Measurements from ENCODE around the gene SNX13. TPM values are rescaled to one million over a fixed set of nuclear protein-coding genes. Genes with fewer than 3 reads are reported as not detected.
A peak's percentile ranks its signal among the peaks of the same experiment; 100 is the strongest.

Gene SNX13
- 23.5 and 103 TPM in 2 replicates for total RNA-seq (2011; cell fraction: chromatin; rRNA removed; ENCODE audit: low replicate concordance)
- 11.0 and 16.2 TPM in 2 replicates for total RNA-seq (2011; cell fraction: nucleolus; rRNA removed)
- 39.5 and 72.8 TPM in 2 replicates for total RNA-seq (2011; cell fraction: nucleoplasm; rRNA removed)
- total RNA-seq (2014; rRNA removed) (26.1 and 28.3 TPM in 2 replicates), total RNA-seq (2014; rRNA removed; fragmentation: Illumina TruSeq; extraction: Trizol) (26.5 and 31.0 TPM in 2 replicates), total RNA-seq (2015; rRNA removed; fragmentation: Illumina TruSeq; extraction: Trizol) (22.6 and 25.5 TPM in 2 replicates), total RNA-seq (2021) (25.3 and 25.7 TPM in 2 replicates), polyA plus RNA-seq (2011; rRNA removed) (17.8 and 25.4 TPM in 2 replicates), polyA plus RNA-seq (2014; fragmentation: Illumina TruSeq; extraction: Trizol) (19.4 and 24.1 TPM in 2 replicates), polyA plus RNA-seq (2014; fragmentation: Nextera tagmentation; extraction: Ambion mirVana) (1 to 10 TPM; 5.6 to 8.7 TPM), polyA plus RNA-seq (2014; rRNA removed) (24.4 and 33.2 TPM in 2 replicates), polyA minus RNA-seq (2011; rRNA and poly(A)+ RNA removed) (46.8 and 53.3 TPM in 2 replicates), Bru-seq, nascent RNA (percentile 82 among the genes with signal in this experiment), BruChase-seq, experiment 1, labeled RNA remaining after a 2-hour chase (percentile 90 among the genes with signal in this experiment), BruChase-seq, experiment 2, labeled RNA remaining after a 6-hour chase (percentile 90 among the genes with signal in this experiment)
- polyA plus RNA-seq (2011; cell fraction: cytosol; rRNA removed): 4.5 and 7.4 TPM in 2 replicates
- 16.7 and 25.4 TPM in 2 replicates for polyA plus RNA-seq (2011; cell fraction: nucleus; rRNA removed)
- polyA plus RNA-seq (2012): 10.2 and 10.3 TPM in 2 replicates
- polyA minus RNA-seq (2011; cell fraction: cytosol; rRNA and poly(A)+ RNA removed): 6.7 and 12.4 TPM in 2 replicates
- polyA minus RNA-seq (2011; cell fraction: nucleus; rRNA and poly(A)+ RNA removed): 51.2 and 80.2 TPM in 2 replicates
- long read RNA-seq, experiment 1, full-length matches to known transcripts: 57 of 95 reads
- long read RNA-seq, experiment 1, partial matches to known transcripts: 9 of 95 reads
- long read RNA-seq, experiment 1, other reads (novel, unspliced or antisense): 29 of 95 reads
- long read RNA-seq, experiment 2, full-length matches to known transcripts: 5 of 11 reads
- long read RNA-seq, experiment 2, partial matches to known transcripts: 3 of 11 reads
- long read RNA-seq, experiment 2, other reads (novel, unspliced or antisense): 3 of 11 reads
- long read RNA-seq, experiment 3, full-length matches to known transcripts: 4 of 12 reads
- long read RNA-seq, experiment 3, partial matches to known transcripts: 5 of 12 reads
- long read RNA-seq, experiment 3, other reads (novel, unspliced or antisense): 3 of 12 reads

- peak within 1 kb of the TSS; percentile 96 for H3K27ac ChIP-seq (ENCODE audit: extremely low read depth, low read depth, low read length)
- H4K20me1 ChIP-seq (replicated peaks; ENCODE audit: control insufficient read depth, insufficient read depth, low read length): peaks cover 3% of the 10 kb centered on the region; the same call in 1 of the 2 replicates
- DNase-seq (ENCODE audit: extremely low read depth in 1 of 4, low spot score in 3 of 4): peak; percentile 94 to 95 (median 94)
- intact Hi-C loops (cut with micrococcal nuclease) (no loop called here), in situ Hi-C loops (cut with MboI) (no loop called here)
- no peaks in the 10 kb centered on the region for H3K9me3 ChIP-seq (replicated peaks; ENCODE audit: control insufficient read depth, insufficient read depth, low read depth, low read length)
- peak within 1 kb of the TSS; percentile 86 for H3K4me3 ChIP-seq
- ChIA-PET CTCF (ENCODE audit: low intra/inter-chr PET ratio) (no interaction called here), POLR2A (no interaction called here)
- no peaks in the 10 kb centered on the region for H3K9me1 ChIP-seq (ENCODE audit: control insufficient read depth, insufficient read depth, low read length)
- peaks cover 5 to 13% of the 10 kb centered on the region in 2 experiments; a peak in 3 of 5 replicates for H3K4me1 ChIP-seq (replicated peaks in 1 of 2; ENCODE audit: control insufficient read depth in 2 of 2, insufficient read depth in 2 of 2, low read length in 2 of 2)
- no peaks in the 10 kb centered on the region for H3K27me3 ChIP-seq (ENCODE audit: control insufficient read depth in 2 of 2, insufficient read depth in 2 of 2, low read length in 2 of 2)
- H3K4me2 ChIP-seq (ENCODE audit: insufficient read depth, low read length): peak within 1 kb of the TSS; percentile 99
- H3K36me3 ChIP-seq (ENCODE audit: control insufficient read depth, insufficient read depth, low read length): peaks cover 7% of the 10 kb centered on the region; the same call in 1 of the 3 replicates
- peak; percentile 82 for FAIRE-seq
- no TSS peak for BruUV-seq (replicated peaks)
- under 1% methylated on average over 43 of the region's 66 CpGs for WGBS (ENCODE audit: insufficient coverage, low coverage, missing lambda C conversion rate)
- peak within 1 kb of the TSS; percentile 94 for H2AFZ ChIP-seq (ENCODE audit: low read depth, low read length)
- peak within 1 kb of the TSS; percentile 98 to 100 for H3K9ac ChIP-seq (ENCODE audit: insufficient read depth in 1 of 2, low read depth in 2 of 2, low read length in 2 of 2)
- peak; percentile 94 for ATAC-seq
- H3K79me2 ChIP-seq (ENCODE audit: control insufficient read depth, insufficient read depth, low read length): peaks cover 51% of the 10 kb centered on the region
- TF ChIP-seq PBX2 (CRISPR knock-in tag; IDR thresholded peaks at IDR 0.05; ENCODE audit: low read depth): no peak
- TF ChIP-seq PBX2 (tag; conservative IDR thresholded peaks at IDR 0.05; ENCODE audit: low read depth): peak; percentile 64
- TF ChIP-seq CREM (IDR thresholded peaks at IDR 0.05; ENCODE audit: low read depth): peak; percentile 85
- TF ChIP-seq ZFP36 (IDR thresholded peaks at IDR 0.05; ENCODE audit: low read depth, low read length, partially characterized antibody): no peak
- no peak for TF ChIP-seq RFX5 (IDR thresholded peaks at IDR 0.05; ENCODE audit: low read depth, low read length)
- TF ChIP-seq MTA3 (IDR thresholded peaks at IDR 0.05; ENCODE audit: borderline replicate concordance): no peak; the same call in 1 of the 2 replicates
- no peak for TF ChIP-seq ARID2 (IDR thresholded peaks at IDR 0.05)
- no peak for TF ChIP-seq CREBBP (IDR thresholded peaks at IDR 0.05; ENCODE audit: low read depth, low read length)
- TF ChIP-seq RAD51 (IDR thresholded peaks at IDR 0.05; ENCODE audit: borderline replicate concordance, low read depth): peak; percentile 84
- no peak for TF ChIP-seq E2F1 (CRISPR knock-in tag; IDR thresholded peaks at IDR 0.05)
- no peak for TF ChIP-seq ZC3H8 (IDR thresholded peaks at IDR 0.05)
- no peak for TF ChIP-seq MAFK (IDR thresholded peaks at IDR 0.05; ENCODE audit: low read length)
- TF ChIP-seq HNRNPL (IDR thresholded peaks at IDR 0.05; ENCODE audit: low read depth, low read length): 0 out of 2 replicates have a peak, but pooled peaks have one; percentile 16
- TF ChIP-seq CCNT2 (IDR thresholded peaks at IDR 0.05; ENCODE audit: borderline replicate concordance, extremely low read depth, insufficient read length, low read depth, low read length): peak; percentile 72
These were observed at the start of gene SNX13 for GRCh38 chr7:17940302-17940883. SNX13 (minus strand) TSS chr7:17940494; CDS start chr7:17940295, 199 bp downstream.

All from K562 (cell line).